ENCODE measurements around the gene PRR36. TPM values are rescaled to one million over a fixed set of nuclear protein-coding genes. Genes with fewer than 3 reads are reported as not detected.
A peak's percentile ranks its signal among the peaks of the same experiment; 100 is the strongest.

The PRR36 gene
- total and polyA plus RNA-seq, 10 of the 15 experiments (the other 5 are each of a cell fraction or from before 2014, with no cell fraction given): 0.04 TPM; not detected in 9

DNA sequence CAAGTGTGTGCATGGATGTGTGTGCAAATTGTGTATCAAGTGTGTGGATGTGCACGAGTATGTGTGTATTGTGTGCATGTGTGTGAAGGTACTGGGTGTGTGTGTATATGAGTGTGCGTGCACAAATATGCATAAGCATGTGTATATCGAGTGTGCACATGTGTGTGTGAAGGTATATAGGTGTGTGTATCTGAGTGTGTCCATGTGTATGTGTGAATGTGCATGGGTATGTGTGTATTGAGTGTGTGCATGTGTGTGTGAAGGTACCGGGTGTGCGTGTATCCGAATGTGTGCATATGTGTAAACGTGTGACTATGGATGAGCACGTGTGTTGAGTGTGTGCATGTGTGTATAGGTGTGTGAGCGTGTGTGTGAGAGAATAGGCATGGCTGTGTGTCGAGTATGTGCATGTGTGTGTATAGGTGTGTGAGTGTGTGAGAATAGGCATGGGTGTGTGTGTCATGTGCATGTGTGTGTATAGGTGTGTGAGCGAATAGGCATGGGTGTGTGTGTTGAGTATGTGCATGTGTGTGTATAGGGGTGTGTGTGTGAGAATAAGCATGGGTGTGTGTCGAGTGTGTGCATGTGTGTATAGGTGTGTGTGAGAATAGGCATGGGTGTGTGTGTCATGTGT, 31.4 kb downstream of the PRR36 start:
- Histone ChIP-seq H3K4me2 (ENCODE audit: control insufficient read depth, insufficient read depth) (no peak overlapping the region), H2AFZ (ENCODE audit: control insufficient read depth, low read depth, low read length) (no peak overlapping the region), H3K4me3 (no peak overlapping the region), H4K20me1 (ENCODE audit: control insufficient read depth, insufficient read depth) (no peaks in the 10 kb centered on the region), H3K9ac (ENCODE audit: control insufficient read depth, insufficient read depth, low read length) (no peak overlapping the region), H3K79me2 (ENCODE audit: control insufficient read depth, insufficient read depth, low read length) (no peaks in the 10 kb centered on the region), H3K27ac (ENCODE audit: control insufficient read depth, insufficient read depth) (no peak overlapping the region), H3K36me3 (ENCODE audit: control insufficient read depth in 2 of 2, insufficient read depth in 2 of 2, low read length in 1 of 2) (no peaks in the 10 kb centered on the region), H3K9me3 (replicated peaks; ENCODE audit: control insufficient read depth, insufficient read depth, low read length) (no peaks in the 10 kb centered on the region; the same call in 2 of the 3 replicates), H3K27me3 (replicated peaks in 1 of 2; ENCODE audit: control insufficient read depth in 2 of 2, insufficient read depth in 2 of 2, low read length in 1 of 2) (no peaks in the 10 kb centered on the region), H3K4me1 (ENCODE audit: control insufficient read depth, insufficient read depth, low read length) (peaks cover 3% of the 10 kb centered on the region; the same call in 1 of the 2 replicates)
- no peak for DNase-seq (ENCODE audit: low read depth, low spot score)
- no TSS peak for BruUV-seq (replicated peaks)
- 98% methylated on average over 12 of the region's 12 CpGs for WGBS (ENCODE audit: insufficient coverage, insufficient replicate concordance, low lambda C conversion rate, missing lambda C conversion rate)
- in situ Hi-C loops (cut with MboI): no loop called here
- RAD21 ChIA-PET (ENCODE audit: unreplicated experiment): no interaction called here
- FAIRE-seq: peak; percentile 65
- SMC1A ChIA-PET (ENCODE audit: uncharacterized antibody, unreplicated experiment): no interaction called here
- TF ChIP-seq CBX5 (IDR thresholded peaks at IDR 0.05; ENCODE audit: low read depth) (no peak), MXI1 (IDR thresholded peaks at IDR 0.05; ENCODE audit: low read depth, low read length) (no peak), CEBPB (IDR thresholded peaks at IDR 0.05; ENCODE audit: borderline replicate concordance in 1 of 2, low read depth in 2 of 2, low read length in 2 of 2) (no peak)
- TF ChIP-seq, protein P1, sequence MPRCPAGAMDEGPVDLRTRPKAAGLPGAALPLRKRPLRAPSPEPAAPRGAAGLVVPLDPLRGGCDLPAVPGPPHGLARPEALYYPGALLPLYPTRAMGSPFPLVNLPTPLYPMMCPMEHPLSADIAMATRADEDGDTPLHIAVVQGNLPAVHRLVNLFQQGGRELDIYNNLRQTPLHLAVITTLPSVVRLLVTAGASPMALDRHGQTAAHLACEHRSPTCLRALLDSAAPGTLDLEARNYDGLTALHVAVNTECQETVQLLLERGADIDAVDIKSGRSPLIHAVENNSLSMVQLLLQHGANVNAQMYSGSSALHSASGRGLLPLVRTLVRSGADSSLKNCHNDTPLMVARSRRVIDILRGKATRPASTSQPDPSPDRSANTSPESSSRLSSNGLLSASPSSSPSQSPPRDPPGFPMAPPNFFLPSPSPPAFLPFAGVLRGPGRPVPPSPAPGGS (IDR thresholded peaks at IDR 0.05; ENCODE audit: borderline replicate concordance, insufficient read depth, low read depth, low read length, poor library complexity, severe bottlenecking): peak; percentile 84
- TF ChIP-seq, protein P2, sequence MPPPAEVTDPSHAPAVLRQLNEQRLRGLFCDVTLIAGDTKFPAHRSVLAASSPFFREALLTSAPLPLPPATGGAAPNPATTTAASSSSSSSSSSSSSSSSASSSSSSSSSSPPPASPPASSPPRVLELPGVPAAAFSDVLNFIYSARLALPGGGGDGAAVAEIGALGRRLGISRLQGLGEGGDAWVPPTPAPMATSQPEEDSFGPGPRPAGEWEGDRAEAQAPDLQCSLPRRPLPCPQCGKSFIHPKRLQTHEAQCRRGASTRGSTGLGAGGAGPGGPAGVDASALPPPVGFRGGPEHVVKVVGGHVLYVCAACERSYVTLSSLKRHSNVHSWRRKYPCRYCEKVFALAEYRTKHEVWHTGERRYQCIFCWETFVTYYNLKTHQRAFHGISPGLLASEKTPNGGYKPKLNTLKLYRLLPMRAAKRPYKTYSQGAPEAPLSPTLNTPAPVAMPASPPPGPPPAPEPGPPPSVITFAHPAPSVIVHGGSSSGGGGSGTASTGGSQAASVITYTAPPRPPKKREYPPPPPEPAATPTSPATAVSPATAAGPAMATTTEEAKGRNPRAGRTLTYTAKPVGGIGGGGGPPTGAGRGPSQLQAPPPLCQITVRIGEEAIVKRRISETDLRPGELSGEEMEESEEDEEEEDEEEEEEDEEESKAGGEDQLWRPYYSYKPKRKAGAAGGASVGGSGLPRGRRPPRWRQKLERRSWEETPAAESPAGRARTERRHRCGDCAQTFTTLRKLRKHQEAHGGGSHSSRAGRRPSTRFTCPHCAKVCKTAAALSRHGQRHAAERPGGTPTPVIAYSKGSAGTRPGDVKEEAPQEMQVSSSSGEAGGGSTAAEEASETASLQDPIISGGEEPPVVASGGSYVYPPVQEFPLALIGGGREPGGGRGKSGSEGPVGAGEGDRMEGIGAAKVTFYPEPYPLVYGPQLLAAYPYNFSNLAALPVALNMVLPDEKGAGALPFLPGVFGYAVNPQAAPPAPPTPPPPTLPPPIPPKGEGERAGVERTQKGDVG (CRISPR knock-in tag; IDR thresholded peaks at IDR 0.05): no peak
- POLR2A ChIA-PET: no interaction called here
- ATAC-seq: no peak
- intact Hi-C loops (cut with micrococcal nuclease; ENCODE audit: unreplicated experiment): no loop called here
- CTCF ChIA-PET: no interaction called here
